Endothelial cell (in vitro differentiated cells): ENCODE results near the gene VEZF1. TPM values are rescaled to one million over a fixed set of nuclear protein-coding genes. Genes with fewer than 3 reads are reported as not detected.

ENCODE experiments used
- DNase-seq: peaks from one replicate; pipeline ENCODE4 v3.0.0; 2021; ENCODE audit warnings: low spot score
- H3K27ac Mint-ChIP-seq: one replicate; pipeline ENCODE4 v1.8.0; 2021; ENCODE audit warnings: mixed read lengths, inconsistent platforms; ENCODE audit not compliant: unreplicated experiment
- H3K27me3 Mint-ChIP-seq: one replicate; pipeline ENCODE4 v1.8.0; 2021; ENCODE audit warnings: mild to moderate bottlenecking, moderate library complexity, mixed read lengths, inconsistent platforms; ENCODE audit not compliant: unreplicated experiment
- H3K36me3 Mint-ChIP-seq: one replicate; pipeline ENCODE4 v1.8.0; 2021; ENCODE audit warnings: mild to moderate bottlenecking, low read depth, mixed read lengths, inconsistent platforms; ENCODE audit not compliant: unreplicated experiment
- H3K4me1 Mint-ChIP-seq: one replicate; pipeline ENCODE4 v1.8.0; 2021; ENCODE audit warnings: mild to moderate bottlenecking, mixed read lengths, inconsistent platforms; ENCODE audit not compliant: unreplicated experiment
- H3K4me3 Mint-ChIP-seq: one replicate; pipeline ENCODE4 v1.8.0; 2021; ENCODE audit warnings: mild to moderate bottlenecking, mixed read lengths, inconsistent platforms; ENCODE audit not compliant: unreplicated experiment
- H3K9me3 Mint-ChIP-seq: one replicate; pipeline ENCODE4 v1.8.0; 2021; ENCODE audit warnings: mixed read lengths, inconsistent platforms; ENCODE audit not compliant: unreplicated experiment
- total RNA-seq: library from RNA; stranded (reverse); fragmentation: NEBNext Ultra II Directional; extraction: Animal tissue kit (Norgen Biotek cat#: 25700); gene quantifications from one replicate; pipeline ENCODE4 v1.2.1, GENCODE V29; 2021; ENCODE audit not compliant: unreplicated experiment
- TF ChIP-seq, protein P1 (sequence below): fragments of 200-600 bp; sonication (generic); IDR thresholded peaks from one replicate; pipeline ENCODE4 v1.5.0; 2021; ENCODE audit warnings: antibody characterized with exemption; ENCODE audit not compliant: unreplicated experiment

Gene VEZF1
- total RNA-seq, 1 donor from 2014 or later, result 43.7 TPM

DNA sequence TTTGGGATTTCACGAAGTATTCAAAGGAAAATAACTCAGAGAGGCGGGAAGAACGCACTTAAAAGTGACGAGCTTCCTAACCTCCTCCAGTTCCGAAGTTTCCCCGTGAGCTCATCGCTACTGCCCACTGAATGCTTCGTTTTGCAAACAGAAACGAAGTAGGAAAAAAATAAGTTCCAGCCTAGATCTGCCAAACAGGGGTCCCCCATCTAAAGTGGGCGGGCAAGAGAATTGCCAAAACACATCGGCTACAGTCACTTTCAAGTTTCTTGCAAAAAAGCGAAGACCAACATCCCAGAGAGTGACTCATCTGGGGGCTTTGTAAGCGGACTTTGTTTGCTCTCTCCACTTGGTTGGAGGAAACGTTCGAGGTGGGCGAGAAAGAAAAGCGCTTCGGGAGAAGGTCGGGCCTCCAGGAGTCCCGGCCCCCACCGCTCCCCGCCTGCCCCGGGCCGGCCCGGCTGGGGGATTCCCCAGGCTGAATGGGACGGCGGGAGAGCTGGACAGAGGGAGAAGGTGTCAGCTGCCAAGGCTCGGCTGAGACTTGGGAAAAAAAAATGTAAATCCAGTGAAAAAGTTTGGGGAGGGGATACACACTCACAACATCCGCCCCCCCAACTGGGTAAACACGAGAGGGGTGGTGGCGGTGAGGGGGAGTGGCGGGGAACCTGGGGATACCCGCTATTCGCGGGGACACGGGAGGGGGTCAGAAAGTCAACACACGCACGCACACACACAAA is 1.0 kb downstream of the VEZF1 start:
- Mint-ChIP-seq H3K36me3 (peaks cover 9% of the 10 kb centered on the region), H3K4me1 (peaks cover 38% of the 10 kb centered on the region), H3K9me3 (no peaks in the 10 kb centered on the region), H3K4me3 (peak overlapping the region; percentile 97), H3K27ac (peak overlapping the region; percentile 97), H3K27me3 (peaks cover 10% of the 10 kb centered on the region)
- DNase-seq, result peak; percentile 47
- TF ChIP-seq, protein P1, sequence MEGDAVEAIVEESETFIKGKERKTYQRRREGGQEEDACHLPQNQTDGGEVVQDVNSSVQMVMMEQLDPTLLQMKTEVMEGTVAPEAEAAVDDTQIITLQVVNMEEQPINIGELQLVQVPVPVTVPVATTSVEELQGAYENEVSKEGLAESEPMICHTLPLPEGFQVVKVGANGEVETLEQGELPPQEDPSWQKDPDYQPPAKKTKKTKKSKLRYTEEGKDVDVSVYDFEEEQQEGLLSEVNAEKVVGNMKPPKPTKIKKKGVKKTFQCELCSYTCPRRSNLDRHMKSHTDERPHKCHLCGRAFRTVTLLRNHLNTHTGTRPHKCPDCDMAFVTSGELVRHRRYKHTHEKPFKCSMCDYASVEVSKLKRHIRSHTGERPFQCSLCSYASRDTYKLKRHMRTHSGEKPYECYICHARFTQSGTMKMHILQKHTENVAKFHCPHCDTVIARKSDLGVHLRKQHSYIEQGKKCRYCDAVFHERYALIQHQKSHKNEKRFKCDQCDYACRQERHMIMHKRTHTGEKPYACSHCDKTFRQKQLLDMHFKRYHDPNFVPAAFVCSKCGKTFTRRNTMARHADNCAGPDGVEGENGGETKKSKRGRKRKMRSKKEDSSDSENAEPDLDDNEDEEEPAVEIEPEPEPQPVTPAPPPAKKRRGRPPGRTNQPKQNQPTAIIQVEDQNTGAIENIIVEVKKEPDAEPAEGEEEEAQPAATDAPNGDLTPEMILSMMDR, result no peak

DNA sequence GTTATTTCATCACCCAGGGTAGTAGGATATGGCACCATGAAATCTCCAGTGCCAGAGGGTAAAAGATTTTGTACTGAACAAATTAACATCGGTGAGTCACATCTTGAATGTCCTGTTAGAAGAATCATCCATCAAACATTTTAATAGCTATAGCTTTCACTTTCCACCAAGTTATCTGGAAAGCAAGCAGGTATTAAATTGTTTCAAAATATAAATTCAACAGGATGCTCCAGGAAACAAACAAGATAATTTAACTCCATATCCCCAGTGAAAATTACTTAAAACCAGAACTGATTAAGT is 2.4 kb downstream of the VEZF1 start:
- Mint-ChIP-seq H3K27ac (no peak overlapping the region), H3K9me3 (no peaks in the 10 kb centered on the region), H3K4me1 (peaks cover 27% of the 10 kb centered on the region)

GRCh38 chr17:57984936-57985674 is 2.9 kb downstream of the VEZF1 start:
- Mint-ChIP-seq H3K4me3 (no peak overlapping the region), H3K27me3 (peaks cover 10% of the 10 kb centered on the region), H3K9me3 (no peaks in the 10 kb centered on the region), H3K27ac (no peak overlapping the region), H3K36me3 (peaks cover 13% of the 10 kb centered on the region), H3K4me1 (peaks cover 23% of the 10 kb centered on the region)
- no peak for DNase-seq
- TF ChIP-seq, protein P1, result no peak

More for the DNA sequence above, 2.4 kb downstream of the VEZF1 start:
- peaks cover 13% of the 10 kb centered on the region for H3K36me3 Mint-ChIP-seq
- H3K27me3 Mint-ChIP-seq, result peaks cover 10% of the 10 kb centered on the region
- DNase-seq, result no peak
- TF ChIP-seq, protein P1, result no peak
- no peak overlapping the region for H3K4me3 Mint-ChIP-seq

- TF ChIP-seq, protein P1, result no peak
- H3K9me3 Mint-ChIP-seq, result no peaks in the 10 kb centered on the region
- H3K4me1 Mint-ChIP-seq, result peaks cover 16% of the 10 kb centered on the region
- no peak for DNase-seq
- peaks cover 13% of the 10 kb centered on the region for H3K36me3 Mint-ChIP-seq
- no peak overlapping the region for H3K4me3 Mint-ChIP-seq
- H3K27me3 Mint-ChIP-seq, result peaks cover 10% of the 10 kb centered on the region
- H3K27ac Mint-ChIP-seq, result no peak overlapping the region
Measured at GRCh38 chr17:57984261-57984890, 3.7 kb downstream of the VEZF1 start.
